GM18526 (cell line): ENCODE results near the gene RBM47.

ENCODE experiments used
- POLR2A ChIP-seq: IDR thresholded peaks from 3 replicates; pipeline ENCODE4 v1.6.1; 2011; ENCODE audit not compliant: insufficient read length; ENCODE audit errors: extremely low read depth

The RBM47 gene

GRCh38 chr4:40507977-40508376 is 121.7 kb downstream of the RBM47 start:
- TF ChIP-seq POLR2A = no peak

GRCh38 chr4:40506492-40506891 is 123.2 kb downstream of the RBM47 start:
- no peak for TF ChIP-seq POLR2A

DNA sequence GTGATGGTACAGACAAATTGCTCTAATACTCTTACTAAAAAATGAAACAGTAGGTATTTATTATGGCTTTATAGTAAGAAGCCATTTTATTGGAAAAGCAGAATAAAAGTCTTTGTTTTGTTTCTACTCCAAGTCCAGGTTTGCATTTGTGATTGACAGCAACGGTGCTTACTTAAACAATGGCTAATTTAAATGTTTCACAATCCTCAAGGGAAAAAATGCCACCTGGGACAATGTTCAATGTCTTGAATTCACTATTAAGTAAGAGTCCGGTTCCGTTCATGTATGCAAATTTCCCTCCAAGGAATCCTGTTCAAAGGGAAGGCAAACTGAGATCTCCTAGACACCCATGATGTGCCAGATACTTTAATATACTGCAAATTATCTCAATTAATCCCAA is 123.6 kb downstream of the RBM47 start:
- TF ChIP-seq POLR2A = no peak

- TF ChIP-seq POLR2A = no peak
Measured at GRCh38 chr4:40502934-40503333, 126.7 kb downstream of the RBM47 start.

GRCh38 chr4:40502220-40502619 is 127.4 kb downstream of the RBM47 start:
- no peak for TF ChIP-seq POLR2A

GRCh38 chr4:40500781-40501180 is 128.9 kb downstream of the RBM47 start:
- no peak for TF ChIP-seq POLR2A

DNA sequence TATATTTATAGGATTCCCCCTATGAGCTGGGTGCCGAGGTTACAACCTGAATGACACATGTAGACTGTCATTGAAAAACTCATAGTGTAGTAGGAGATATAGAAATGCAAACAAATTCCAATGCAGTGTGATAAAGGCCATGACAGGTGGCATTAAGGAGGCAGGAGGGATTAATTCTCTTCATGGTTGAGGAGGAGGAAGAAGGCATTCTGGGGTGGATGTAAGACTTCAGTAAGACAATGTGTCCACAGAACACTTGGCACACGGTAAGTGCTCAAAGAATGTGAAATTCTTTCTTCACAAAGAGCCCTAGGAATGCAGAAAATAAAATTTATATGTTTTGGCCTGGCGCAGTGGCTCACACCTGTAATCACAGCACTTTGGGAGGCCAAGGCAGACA is 136.5 kb downstream of the RBM47 start:
- no peak for TF ChIP-seq POLR2A

DNA sequence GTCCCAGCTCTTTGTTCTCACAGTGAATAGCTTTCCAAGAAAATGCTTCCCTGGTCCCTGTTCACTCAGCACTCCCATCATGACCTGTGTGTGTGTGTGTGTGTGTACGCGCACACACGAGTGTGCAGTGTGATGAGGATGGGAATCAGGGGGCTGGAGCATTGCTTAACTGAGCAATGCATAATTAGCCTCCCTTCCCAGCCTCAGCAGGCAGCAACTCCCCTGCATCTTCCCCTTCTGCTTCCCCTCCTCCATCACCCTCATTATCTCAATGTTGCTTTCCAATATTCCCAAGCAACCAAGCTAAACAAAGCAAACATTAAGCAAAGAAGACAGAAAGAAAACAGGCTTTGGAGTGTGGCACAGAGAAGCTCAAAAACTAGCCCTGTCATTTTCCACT is 137.0 kb downstream of the RBM47 start:
- no peak for TF ChIP-seq POLR2A

DNA sequence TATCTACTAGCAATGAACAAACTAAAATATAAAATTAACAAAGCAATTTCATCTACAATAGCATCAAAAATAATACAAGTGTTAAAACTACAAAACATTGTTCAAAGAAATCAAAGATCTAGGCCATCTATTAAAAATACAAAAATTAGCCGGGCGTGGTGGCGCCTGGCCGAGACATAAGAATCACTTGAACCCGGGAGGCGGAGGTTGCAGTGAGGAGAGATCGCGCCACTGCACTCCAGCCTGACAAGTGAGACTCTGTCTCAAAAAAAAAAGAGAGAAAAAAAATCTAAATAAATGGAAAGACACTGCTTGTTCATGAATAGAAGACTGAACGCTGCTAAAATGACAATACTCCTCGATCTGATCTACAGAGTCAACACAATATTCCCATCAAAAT is 139.2 kb downstream of the RBM47 start:
- no peak for TF ChIP-seq POLR2A

- TF ChIP-seq POLR2A = no peak
Measured at GRCh38 chr4:40489961-40490360, 139.7 kb downstream of the RBM47 start.

- TF ChIP-seq POLR2A = no peak
Measured at GRCh38 chr4:40486534-40486933, 143.1 kb downstream of the RBM47 start.

- no peak for TF ChIP-seq POLR2A
Measured at GRCh38 chr4:40484346-40485090, 145.1 kb downstream of the RBM47 start.

- TF ChIP-seq POLR2A = no peak
Measured at GRCh38 chr4:40482985-40483647, 146.5 kb downstream of the RBM47 start.

GRCh38 chr4:40481977-40482376 is 147.7 kb downstream of the RBM47 start:
- TF ChIP-seq POLR2A = no peak

DNA sequence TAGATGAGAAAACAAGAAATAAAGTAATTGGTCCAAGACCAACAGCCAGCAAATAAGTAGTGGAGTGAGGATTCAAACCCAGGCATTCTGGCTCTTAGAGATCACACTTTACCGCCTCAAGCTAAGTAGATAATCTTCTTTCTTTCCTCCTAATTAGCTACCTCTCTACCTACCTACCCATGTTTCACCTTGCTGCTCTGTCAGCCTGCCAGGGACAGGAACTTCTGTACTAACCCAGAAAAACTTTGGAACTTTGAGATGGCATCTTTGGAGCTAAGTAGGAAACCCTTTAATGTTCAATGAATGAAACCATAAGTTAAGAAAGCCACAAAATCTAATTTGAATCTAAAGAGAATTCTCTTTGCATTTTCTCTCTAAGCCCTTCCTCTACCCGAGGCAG is 149.4 kb downstream of the RBM47 start:
- no peak for TF ChIP-seq POLR2A

- TF ChIP-seq POLR2A = no peak
Measured at GRCh38 chr4:40479378-40479777, 150.3 kb downstream of the RBM47 start.

GRCh38 chr4:40475609-40476008 is 154.1 kb downstream of the RBM47 start:
- TF ChIP-seq POLR2A = no peak
